HG02678 (cell line): ENCODE results near the gene PRIM2.
"Not testable (repeated sequence)": the region's sequence is repeated elsewhere in the genome, so short reads cannot be mapped to it uniquely, and the experiment has no call there.

ENCODE experiments used
- ATAC-seq: cut with Tn5 transposase; IDR thresholded peaks from one replicate; pipeline ENCODE4 v1.9.1; 2021; ENCODE audit warnings: mild to moderate bottlenecking, moderate library complexity; ENCODE audit not compliant: unreplicated experiment

The PRIM2 gene

DNA sequence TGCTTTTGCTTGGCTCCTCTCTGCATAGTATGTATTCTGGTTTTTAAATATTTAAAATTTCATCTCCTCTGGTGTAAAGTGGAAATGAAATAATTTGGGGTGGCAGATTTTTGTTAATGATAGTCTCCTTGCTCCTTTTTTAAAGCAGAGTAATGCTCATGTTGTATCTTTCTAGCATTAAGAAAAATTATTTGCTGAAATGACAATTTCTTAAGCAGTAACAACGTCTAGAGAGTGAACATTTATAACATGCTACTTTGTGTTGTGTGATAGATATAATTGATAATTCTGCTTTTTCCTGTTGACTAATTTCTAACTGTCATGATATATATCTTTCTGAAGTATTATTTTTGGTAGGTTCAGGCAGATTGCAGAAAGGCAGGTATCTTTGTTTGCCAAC is 127.4 kb downstream of the PRIM2 start:
- ATAC-seq: not testable (repeated sequence)

DNA sequence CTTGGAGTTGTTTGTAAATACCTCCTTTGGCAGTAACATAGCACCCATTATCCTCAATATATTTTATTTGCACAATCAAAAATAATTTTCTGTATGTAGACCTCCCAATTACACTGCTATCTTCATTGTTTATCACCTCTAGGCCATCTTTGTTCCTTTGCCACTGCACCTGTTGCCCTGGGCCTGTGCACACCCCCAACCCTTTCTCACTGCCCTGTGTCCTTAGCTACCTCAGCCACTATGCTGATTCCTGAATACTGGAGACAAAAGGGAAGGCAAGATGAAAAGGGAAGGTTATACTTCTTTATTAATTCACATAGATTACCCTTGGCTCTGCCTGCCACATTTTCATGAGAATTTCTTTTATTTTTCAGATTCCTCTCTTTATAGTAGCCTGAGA is 127.9 kb downstream of the PRIM2 start:
- peak; percentile 41 for ATAC-seq

DNA sequence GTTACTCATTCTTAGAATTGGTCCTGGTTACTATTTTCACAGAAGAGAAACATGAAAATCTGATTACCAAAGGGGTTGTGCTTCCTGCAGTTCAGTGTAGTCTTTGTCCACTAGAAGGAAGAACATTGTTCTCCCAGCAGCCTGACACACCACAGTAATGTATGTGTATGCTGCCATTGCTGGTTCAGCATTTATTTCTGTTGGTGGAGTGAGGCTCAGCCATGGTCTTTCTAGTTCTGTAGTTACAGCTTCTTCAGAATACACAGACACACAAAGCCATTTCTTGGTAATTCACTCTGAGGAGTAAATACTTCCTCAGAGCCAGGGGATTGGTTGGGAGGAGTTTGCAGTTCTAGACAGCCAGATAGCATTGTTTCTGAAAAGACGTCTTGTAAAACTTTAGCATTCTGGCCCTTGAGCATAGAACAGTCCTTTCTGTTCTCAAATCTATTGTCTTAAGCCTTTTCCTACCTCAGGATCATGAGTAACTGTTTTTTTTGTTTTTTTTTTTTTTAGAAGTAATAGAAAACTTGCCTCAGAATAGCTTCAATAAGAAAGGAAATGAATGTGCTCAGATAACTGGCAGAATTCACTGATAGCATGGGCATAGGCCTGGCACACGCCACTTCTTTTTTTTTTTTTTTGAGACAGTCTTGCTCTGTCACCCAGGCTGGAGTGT is 128.5 kb downstream of the PRIM2 start:
- ATAC-seq: peak; percentile 83

DNA sequence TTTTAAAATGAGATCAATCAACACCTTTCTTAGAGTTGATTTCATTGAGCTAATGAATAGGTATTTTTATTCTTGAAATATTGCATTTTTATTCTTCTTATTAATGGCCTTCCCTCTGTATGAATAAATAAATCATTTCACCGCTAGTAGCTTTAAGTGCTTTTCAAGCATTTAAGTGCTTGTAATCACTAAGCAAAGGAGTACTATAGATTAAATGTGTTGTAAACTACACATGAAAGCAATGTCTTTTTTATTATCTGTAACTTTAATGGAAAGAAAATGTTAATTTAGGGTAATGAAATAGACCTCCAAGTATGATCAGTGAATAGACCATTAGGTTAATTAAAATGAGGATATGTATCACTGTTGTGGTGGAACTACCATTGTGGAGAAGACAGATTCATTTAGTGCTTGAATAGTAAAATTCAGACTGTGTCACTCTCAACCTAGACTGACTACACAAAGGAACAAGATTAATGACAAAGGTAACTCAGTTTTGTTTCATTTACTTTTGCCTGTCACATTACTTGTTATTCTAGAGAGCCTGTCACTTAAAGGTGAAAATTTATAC is 132.2 kb downstream of the PRIM2 start:
- ATAC-seq: not testable (repeated sequence)

DNA sequence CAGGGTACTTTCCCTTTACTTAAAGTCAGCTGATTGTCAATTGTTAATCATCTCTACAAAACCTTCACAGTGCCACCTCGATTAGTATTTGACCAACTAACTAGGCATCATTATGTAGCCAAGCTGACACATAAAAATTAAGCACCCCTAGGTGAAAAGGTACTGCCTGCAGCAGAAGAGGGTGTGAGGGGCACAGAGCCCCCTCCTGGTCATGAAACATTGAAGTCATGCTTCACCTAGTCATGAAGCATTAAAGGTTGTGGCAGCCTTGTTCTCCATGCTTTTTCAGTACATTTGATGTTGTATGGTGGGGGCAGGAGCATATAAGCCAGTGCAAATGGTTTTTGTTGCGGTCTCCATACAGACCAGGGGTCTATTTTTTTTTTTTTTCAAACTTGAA is 142.4 kb downstream of the PRIM2 start:
- not testable (repeated sequence) for ATAC-seq

DNA sequence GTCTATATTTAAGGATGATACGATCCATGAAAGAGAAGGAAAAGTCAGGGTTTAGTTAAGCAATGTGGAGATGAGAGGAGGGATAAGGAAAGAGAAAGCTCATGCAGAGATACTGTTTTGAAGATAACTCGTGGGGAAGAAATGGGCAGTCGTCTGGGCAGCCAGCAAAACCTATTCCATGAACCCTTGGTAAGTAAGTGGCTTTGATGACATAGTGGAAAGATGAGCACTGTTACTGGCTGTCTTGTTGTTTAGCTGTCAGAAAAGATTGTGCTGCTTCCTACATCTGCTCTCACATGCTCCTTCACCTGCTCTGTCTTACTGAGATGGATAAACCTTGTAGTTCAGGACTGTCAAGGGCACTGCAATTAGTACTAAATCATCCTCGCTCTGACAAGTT is 143.6 kb downstream of the PRIM2 start:
- ATAC-seq: not testable (repeated sequence)

DNA sequence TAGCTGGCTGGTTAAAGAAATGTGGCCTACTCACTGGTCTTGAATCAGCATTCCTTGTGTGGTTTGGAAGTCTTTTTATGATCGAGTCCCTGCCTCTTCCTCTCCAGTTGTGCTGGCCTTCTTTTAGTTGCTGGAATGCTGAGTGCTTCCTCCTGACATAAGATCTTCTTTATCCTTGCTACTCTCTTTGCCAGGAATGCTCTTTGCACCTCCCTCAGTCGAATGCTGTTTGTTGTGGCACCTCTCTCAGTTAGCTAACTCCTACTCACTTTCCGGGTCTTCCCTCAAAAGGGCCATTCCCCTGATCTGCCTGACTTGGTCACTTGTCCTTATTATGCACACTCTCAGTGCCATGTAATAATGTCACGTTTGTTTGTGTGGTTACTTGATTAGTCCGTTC is 146.4 kb downstream of the PRIM2 start:
- ATAC-seq: not testable (repeated sequence)

DNA sequence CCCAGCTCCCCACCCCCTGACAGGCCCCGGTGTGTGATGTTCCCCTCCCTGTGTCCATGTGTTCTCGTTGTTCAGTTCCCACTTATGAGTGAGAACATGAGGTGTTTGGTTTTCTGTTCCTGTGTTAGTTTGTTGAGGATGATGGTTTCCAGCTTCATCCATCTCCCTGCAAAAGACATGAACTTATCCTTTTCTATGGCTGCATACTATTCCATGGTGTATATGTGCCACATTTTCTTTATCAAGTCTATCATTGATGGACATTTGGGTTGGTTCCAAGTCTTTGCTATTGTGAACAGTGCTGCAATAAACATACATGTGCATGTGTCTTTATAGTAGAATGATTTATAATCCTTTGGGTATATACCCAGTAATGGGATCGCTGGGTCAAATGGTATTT is 148.5 kb downstream of the PRIM2 start:
- ATAC-seq: not testable (repeated sequence)

DNA sequence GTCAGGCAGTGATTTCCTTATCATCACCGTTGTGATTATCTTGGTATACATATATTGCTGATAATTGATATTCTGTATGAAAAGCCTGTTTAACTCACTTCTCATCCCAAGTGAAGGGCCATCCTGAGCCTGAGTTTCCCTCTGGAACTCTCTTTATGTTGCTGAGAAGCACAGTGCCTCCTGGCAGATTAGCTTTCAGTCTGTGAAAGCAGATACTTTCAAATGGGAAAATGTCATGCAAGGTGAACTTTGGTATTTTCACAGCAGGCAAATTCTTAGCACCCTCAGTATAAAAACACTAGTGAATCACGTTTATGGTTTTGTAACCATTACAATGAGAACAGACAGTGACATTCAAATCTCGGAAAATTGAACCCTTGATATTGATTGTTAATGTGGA is 151.6 kb downstream of the PRIM2 start:
- ATAC-seq: no peak

DNA sequence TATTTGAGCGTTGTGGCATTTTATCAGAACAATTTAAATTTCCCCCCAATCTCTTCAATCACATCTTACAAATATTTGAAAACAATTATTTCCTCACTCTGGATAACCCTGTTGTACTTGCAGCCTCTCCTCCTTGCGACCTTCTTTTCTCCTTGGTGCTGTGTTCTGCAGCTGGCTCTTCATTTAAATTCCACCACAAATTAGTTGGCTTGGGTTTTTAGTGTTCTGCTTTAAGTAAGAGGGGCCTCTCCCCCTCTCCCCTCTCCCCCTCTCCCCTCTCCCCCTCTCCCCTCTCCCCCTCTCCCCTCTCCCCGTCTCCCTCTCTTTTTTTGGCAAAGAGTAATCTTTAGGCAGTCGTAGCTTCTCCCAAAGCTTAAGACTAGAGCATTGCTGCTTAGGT is 152.7 kb downstream of the PRIM2 start:
- ATAC-seq: not testable (repeated sequence)

DNA sequence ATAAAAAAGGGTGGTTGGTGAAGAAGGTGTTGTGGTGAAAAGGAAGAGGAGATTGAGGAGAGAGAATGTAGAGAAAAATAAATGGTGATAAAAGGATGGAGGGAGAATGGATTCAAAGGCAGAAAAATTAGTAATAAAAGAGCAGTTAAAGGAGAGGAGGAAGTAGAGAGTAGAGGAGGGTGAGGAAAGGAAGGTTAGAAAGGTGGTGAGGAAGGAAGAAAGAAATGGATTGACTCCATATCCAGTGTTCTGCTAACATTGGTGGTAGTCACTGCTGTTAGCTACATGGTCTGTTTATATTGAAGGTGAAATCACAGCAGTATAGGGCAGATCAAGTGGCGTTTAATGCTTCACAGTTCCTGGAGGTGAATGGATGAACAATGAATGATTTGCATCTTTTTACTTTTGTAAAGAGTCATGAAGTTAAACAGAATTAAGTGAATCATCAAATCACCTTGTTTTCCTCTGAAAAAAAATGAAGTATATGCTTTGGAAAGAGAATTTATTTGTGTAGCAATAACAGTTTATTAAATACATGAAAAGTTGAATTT is 154.0 kb downstream of the PRIM2 start:
- ATAC-seq: not testable (repeated sequence)

DNA sequence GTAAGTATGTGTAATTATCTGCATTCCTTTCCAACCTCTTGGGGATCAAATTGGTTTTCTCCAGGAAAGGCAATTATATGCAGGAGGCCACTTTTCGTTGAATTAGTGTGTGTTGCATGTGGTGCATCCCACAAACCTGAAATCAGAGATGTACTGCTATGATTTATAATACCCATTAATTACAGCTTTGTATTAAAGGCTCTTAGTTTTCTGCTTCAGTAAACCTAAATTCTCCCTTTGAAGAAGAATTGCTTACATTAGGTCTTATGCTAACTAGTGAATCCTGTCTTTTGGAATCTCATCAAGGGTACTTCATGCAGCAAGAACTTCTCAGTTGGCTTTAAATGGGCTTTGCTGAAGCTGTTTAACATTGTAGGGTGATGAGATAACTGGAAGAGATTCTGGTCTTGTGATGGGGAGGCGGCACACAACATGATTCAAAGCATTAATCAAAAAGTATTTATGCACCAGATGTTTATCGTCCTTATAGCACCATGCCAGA is 155.5 kb downstream of the PRIM2 start:
- ATAC-seq: not testable (repeated sequence)

DNA sequence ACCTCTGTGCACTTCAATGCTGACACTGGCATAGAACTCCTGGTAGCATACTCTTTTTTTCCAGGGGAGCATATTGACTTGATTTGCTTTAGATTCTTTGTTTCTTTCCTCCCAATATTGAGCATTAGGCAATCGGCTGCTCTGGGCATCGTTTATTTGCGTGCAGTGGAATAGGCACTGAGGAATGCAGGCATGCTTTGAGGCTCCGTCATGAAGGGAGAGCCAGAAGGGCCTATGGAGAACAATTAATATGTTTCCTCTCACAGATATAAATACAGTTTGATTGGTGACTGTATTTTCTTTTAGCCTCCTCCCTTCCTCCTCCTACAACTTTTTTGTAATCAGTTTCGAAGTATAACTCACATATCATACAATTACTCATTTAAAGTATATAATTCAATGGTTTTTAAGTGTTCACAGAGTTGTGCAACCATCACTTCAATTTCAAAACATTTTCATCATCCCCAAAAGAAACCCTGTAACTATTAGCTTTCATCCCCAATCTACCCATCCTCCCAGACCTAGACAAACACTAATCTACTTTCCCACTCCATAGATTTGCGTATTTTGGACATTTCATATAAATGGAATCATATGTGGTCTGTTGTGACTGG is 157.5 kb downstream of the PRIM2 start:
- not testable (repeated sequence) for ATAC-seq

DNA sequence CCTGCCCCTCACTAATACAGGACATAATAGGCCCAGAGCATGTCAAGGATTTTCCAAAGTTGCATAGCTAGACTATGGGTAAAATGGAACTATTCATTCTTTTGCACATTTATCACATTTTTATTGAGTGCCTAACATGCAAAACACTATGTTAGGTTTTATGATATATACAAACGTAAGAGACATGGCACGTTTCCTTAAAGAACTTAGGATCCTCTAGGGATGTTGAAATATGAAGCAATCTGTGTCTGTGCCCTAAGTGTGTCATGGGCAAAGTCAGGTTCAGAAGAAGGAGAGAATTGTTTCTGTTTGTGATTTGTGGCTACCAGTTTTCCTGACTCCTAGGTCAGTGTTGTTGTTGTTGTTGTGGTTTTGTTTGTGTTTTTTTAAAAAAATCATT is 158.2 kb downstream of the PRIM2 start:
- not testable (repeated sequence) for ATAC-seq

DNA sequence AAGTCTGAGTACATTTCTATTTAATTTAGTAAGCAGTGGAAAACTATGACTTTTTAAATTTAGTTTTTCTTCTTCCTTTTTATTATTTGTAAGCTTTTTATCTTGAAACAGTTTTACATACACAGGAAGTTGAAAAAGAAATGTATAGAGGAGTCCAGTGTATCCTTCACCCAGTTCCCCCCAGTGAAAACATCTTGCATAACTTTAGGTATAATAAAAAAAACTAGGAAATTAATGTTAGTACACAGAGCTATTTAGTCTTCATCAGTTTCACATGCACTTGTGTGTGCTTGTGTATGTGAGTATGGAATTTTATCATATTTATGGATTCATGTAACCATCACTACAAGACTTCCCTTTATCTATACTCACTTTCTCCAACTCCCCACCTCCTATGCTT is 162.8 kb downstream of the PRIM2 start:
- not testable (repeated sequence) for ATAC-seq

DNA sequence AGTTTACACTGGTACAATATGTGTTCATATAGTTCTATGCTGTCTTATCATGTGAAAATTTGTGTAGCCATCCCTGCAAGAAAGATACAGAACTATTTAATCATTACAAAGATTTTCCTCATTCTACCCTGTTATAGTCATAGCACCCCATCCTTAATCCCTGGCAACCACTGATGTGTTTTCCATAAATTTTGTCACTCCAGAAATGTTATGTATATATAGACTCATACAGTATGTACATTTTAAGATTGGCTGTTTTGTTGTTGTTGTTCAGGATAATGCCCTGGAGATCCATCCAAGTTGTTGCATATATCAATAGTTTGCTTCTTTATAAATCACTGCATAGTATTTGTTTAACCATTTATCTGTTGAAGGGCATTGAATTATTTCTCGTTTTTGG is 163.7 kb downstream of the PRIM2 start:
- not testable (repeated sequence) for ATAC-seq

DNA sequence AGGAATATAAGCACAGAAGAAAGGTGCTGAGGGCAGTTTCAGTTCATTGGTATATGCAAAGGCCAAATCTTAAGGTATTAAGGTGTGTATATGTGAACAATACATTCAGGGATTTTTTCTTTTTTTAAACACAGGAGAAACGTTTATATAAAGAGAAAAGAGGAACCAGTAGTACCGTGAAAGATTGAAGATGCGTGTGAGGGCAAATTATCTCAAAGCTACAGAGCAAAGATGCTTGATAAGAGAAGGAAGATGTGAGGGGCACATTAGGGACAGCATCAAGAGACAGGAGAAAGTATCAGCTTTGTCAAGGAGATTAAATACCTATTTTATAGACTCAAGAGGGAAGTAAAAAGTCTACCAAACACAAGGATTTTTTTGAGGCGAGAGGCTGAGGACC is 165.0 kb downstream of the PRIM2 start:
- ATAC-seq: not testable (repeated sequence)

DNA sequence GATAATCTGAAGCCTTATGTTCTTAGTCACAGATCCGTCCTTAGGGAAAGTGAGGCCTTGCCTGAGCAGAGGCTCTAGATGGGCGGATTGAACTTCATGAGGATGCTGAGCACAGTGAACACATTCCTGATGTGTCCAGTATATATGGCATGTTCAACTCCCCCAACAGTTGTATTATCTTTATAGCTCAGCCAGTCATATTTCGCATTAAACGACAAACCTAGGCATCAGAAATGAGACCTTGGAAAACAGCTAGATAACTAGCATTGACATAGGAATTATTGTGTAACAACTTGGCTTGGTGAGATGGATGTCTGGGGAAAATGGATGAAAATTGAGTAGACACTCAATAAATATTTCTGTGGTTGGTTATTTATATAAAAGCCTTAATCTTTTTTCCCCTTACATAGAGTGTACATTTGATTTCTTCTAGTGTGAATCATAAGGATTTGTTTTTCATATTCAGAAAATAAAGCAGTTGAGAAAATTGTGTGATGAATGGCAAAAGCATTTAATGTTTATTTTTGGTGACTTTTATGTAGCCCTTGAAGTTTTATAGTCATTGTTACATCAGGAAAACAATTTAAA is 169.2 kb downstream of the PRIM2 start:
- ATAC-seq: not testable (repeated sequence)

DNA sequence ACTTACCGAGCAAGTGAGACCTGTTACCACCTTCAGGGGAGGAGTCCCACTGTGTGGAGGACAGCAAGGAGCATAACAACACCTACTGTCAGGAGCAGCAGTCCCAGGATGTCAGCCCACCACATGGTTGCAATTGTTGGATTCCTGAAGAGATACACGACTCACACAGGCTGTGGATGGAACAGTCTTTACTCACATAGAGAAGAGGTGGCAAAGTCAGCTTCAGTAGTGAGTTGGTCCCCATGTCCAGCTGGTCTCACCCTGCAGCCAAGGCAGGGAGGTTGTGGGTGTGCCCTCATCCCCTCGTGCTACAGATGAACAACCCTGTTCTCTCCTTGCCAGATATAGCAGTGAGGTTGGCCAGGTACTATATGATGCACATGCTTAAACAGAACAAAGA is 171.1 kb downstream of the PRIM2 start:
- not testable (repeated sequence) for ATAC-seq

DNA sequence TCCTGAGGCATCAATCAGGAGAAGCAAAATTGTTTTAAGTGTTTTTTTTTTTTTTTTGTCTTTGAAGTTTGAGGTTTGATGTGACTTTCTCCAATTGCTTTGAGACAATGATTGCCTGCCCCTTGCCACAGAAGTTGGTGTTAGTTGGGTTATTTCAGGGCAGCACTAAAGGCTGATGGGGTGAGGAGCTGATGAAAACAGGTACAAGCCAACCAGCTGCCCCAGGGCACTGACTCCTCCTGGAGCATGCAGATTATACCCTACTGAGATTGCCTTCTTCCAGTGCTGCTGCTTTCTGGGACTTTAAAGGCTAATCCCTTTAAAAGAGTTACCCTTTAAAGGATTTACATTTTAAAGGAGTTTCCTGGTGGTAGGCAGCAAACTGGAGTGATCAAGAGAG is 172.5 kb downstream of the PRIM2 start:
- ATAC-seq: not testable (repeated sequence)

DNA sequence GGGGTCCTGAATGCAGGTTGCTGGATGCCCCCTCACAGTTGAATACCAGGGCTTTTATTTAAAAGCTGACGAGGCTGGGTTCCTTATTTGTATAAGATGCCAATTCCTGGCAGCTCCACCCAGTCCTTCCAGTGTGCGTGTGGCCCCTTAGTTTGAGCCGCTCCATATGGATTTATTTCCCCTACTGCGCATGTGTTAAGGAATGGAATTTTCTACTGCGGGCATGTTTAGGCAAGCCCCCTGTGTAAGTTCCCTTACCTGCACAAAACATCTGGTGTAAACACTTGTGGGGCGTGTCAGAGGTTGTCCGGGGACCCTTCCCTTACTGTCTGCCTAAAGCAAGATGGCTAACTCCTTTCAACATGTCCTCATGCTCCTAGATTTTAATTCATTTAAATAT is 174.4 kb downstream of the PRIM2 start:
- not testable (repeated sequence) for ATAC-seq
